Stimulated activated CD8-positive, alpha-beta memory T cell treated with anti-CD3 and anti-CD28 coated beads, Interleukin-2, amount 100 ng/mL, for 1 hour (primary cell): ENCODE results near the gene CAPNS1.
"Not testable (repeated sequence)": the region's sequence is repeated elsewhere in the genome, so short reads cannot be mapped to it uniquely, and the experiment has no call there.

Experiments used
- DNase-seq, 2 donors: peaks; one replicate each; pipeline ENCODE4 v3.0.0-alpha.2; 2020; ENCODE audit warnings: low read depth in 2 of 2

The CAPNS1 gene

DNA sequence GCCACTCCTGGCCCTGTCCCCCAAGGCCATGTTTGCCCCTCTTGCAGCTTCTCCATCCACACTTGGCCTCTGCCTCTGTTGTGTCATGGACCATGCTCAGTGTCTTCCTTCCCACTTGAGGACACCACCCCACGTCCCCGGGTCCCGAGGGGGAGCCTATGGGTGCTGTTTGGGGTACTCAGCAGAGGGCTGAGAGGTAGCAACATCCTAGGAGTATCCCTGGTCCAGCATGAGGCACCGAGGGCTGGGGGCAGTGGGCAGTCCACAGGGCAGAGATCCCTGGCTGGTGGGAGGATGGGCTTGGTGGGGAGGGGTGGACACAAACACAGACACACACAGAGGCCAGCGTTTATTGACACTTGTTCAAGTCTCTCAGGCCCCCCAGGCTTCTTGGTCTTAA lies 10.7 kb downstream of the CAPNS1 start:
- no peak for DNase-seq

DNA sequence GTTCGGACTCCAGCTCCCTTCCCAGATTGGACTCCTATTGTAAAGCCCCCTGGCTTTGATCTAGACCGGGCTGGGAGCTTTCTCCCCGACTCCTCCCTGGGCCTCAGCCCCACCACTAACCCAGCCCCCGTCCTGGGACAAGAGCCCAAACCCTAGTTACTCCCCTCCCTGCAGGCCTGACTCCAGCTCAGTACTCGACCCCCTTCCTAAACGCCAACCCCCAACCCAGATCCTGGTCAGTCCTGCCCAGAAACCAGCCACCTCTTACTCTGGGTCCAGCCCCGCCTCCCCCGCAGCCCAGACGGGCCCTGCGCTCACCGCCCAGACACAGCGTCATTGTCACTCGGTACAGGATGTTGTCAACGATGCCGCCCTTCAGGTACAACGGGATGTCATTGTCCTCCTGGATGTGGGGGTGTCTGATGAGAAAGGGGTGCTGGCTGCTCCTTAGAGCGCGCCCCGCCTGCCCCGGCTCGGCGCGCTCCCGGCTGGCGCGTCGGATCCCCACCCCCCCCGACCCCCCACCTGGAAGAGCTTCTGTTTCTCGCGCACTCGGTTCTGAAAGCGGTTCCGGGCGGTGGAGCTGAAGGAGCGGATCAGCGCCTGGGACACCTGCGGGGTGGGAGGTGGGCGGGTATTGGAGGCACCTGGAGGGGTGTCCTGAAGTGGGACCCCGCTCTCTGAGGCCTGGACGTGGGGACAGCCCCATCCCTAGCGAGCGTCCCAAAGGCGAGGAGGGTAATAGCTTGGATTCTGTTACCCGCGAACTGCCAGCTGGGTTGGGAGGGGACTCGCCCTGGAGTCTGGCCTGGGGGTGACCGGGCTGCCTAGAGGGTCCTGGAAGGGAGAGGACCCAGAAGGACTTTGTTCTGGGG lies 11.5 kb downstream of the CAPNS1 start:
- no peak for DNase-seq

DNA sequence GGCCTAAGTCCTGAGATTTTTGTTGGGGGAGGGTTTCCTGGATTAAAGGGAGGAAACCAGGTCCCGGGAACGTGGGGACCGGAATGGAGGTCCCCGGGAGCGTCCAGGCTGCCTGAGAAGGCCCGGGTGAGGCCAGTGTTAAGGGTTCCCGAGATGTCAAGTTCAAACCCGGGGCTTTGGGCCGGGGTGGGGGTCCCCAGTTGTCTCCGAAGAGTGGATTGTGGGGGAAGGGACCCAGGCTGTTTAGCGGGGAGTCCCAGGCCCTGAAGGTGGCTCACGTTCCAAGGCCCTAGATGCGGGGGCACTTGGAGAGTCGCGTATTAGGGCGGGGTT lies 12.1 kb downstream of the CAPNS1 start:
- no peak for DNase-seq

DNA sequence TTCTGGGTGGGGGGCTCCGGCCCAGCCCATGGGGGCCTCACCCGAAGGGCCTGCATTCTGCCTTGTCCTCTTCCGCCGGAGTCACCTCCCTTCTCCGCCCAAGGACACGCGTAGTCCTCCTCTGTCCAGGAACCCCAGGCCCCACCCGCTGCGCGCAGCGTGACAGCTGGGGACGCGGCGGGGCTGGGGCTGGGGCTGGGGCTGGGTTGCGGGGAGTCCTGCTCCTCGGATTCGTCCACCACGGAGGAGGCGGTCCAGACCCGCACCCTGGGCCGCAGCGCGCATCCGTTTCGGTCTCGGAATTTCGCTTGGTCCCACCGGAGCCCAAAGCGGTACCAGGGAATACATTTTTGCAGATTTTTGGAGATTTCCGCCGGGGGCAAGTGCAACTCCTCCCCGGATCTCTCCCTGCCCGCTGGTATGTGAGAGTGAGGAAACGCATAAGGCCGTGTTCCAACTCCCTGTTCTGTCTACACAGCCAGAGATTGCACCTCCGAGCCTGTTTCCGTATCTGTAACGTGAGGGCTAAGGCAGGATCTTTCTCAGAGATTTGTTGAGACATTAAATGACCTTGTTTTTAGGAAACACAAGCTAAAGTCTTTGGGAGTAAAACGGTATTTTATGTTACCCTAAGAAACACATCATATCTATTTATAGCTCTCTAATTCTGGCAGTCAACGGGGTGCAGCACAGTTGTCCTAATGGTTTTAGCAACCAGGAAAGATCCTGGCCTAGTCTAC lies 12.7 kb downstream of the CAPNS1 start, which contains the start of gene COX7A1:
TSS of gene COX7A1 (minus strand) at position 96 of the 740 bp plus-strand sequence. CDS start at position 56, 40 bp downstream.
- DNase-seq, result no peak

DNA sequence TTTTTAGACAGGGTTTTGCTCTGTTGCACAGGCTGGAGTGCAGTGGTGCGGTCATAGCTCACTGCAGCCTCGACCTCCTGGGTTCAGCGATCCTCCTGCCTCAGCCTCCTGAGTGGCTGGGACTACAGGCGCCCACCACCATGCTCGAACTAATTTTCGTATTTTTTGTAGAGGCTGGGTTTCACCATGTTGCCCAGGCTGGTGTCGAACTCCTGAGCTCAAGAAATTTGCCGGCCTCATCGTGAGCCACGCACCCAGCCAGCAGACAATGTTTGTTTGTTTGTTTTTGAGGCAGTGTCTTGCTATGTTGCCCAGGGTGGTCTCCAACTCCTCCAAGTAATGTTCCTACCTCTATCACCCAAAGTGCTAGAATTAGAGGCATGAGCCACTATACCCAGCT lies 13.3 kb downstream of the CAPNS1 start:
- no peak for DNase-seq

DNA sequence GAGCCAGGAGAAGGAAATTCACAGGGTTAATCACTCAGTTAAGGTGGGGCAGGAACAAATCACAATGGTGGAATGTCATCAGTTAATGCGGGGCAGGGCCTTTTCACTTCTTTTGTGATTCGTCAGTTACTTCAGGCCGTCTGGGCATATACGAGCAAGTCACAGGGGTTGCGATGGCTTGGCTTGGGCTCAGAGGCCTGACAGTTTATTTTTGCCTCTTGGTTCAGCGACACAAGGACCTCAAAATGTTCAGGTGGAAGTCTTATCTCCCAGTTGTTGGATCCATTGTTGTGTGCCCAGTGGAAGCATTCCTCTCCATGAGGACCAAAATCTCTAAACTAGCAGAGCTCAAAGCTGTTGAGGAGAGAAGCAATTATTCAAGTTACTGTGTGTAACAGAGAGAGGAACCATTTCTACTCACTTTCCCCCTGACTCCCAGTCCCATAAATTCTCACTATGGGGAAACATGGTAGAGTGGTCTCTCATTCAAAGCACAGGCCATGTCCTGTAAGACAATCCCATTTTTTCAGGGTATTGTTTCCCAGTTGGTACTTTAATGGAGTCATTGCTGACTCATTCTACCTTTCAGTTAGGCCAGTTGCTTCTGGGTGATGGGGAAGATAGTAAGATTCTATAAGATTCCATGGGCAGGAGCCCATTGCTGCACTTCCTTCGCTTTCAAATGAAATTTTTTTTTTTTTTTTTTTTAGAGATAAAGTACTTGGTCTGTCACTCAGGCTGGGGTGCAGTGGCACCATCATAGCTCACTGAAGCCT lies 21.1 kb downstream of the CAPNS1 start:
- no peak for DNase-seq

DNA sequence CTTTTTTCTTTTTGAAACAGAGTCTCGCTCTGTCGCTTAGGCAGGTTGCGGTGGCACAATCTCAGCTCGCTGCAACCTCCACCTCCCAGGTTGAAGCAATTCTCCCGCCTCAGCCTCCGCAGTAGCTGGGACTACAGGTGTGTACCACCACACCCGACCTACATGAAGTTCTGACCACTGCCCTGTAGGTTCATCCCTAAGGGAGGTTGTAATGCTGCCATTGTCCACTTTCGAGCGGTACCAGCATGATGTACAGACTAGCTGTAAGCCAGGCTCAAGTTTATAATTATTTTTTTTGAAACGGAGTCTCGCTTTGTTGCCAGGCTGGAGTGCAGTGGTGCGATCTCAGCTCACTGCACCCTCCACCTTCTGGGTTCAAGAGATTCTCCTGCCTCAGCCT lies 23.9 kb downstream of the CAPNS1 start:
- DNase-seq, result no peak

DNA sequence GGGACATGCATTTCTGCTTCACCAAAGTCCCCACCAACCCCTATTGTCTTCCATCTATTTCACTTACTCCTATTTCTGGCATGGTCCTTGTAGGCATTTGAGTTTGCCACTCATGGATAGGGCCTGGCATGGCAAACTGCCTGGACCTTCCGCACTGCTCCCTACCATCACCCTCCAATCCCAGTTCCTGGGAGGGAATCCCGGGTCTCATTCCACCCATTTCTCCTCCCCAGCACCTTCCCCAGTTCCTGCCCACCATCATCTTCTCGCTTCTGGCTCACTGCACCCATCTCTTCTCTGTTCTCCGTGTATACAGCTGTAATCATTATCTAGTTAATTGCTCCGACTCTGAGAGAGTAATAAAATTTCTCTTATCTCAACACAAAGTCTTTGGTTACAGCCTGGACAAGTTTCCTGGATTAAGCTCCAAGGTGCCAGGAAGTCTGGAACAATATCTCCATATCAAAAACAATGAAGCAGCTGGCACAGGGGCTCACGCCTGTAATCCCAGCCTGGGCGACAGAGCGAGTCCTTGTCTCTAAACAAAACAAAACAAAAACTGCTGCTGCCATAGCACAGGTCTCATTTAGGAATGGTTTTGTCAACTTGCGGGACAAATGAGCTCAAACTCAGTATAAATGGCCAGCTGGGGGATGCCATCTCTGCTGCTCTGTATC lies 29.4 kb downstream of the CAPNS1 start:
- no peak for DNase-seq

DNA sequence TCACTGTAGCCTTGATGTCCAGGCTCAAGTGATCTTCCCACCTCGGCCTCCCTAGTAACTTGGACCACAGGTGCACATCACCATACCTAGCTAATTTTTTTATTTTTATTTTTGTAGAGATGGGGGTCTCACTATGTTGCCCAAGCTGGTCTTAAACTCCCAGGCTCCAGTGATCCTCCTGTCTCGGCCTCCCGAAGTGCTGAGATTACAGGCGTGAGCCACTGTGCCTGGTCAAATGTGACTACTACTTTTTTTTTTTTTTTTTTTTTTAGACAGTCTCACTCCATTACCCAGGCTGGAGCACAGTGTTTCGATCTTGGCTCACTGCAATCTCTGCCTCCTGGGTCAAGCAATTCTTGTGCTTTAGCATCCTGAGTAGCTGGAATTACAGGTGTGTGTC lies 33.0 kb downstream of the CAPNS1 start:
- DNase-seq, result no peak

DNA sequence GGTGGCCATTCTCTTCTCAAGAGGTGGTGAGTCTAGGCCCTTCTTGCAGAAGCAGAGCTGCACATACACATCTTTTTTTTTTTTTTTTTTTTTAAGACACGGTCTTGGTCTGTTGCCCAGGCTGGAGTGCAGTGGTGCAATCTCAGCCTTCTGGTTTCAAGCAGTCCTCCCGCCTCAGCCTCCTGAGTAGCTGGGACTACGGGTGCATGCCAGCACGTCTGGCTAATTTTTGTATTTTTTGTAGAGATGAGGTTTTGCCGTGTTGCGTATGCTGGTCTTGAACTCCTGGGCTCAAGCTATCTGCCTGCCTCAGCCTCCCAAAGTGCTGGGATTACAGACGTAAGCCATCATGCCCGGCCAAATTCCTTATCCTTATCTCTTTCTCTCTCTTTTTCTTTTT lies 34.0 kb downstream of the CAPNS1 start:
- DNase-seq, result not testable (repeated sequence)

DNA sequence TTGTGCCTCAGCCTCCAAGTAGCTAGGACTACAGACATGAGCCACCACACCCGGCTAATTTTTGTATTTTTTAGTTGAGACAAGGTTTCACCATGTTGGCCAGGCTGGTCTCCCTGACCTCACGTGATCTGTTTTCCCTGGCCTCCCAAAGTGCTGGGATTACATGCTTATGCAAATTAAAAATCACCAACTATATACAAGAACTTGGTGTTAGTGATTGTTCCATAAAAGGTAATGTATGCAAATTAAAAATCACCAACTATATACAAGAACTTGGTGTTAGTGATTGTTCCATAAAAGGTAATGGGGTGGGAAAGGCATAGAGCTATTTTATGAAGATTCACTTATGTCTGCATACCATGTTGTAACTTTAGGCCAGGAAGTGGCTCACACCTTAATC lies 39.2 kb downstream of the CAPNS1 start:
- DNase-seq, result not testable (repeated sequence)

DNA sequence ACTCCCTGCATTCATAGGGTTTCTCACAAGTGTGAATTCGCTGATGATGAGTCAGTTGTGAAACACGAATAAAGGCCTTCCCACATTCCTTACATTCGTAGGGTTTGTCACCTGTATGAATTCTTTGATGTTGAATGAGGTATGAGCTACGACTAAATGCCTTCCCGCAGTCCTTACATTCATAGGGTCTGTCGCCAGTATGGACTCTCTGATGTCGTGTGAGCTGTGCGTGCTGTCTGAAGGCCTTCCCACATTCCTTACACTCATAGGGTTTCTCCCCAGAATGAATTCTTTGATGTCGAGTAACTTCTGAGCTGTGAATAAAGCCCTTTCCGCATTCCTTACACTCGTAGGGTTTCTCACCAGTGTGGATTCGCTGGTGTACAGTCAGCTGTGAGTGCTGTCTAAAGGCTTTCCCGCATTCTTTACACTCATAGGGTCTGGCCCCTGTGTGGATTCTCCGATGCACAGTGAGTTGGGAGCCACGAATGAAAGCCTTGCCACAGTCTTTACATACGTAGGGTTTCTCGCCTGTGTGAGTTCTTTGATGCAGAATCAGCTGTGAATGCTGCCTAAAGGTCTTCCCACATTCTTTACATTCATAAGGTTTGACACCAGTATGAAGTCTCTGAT lies 42.9 kb downstream of the CAPNS1 start:
- DNase-seq, result no peak

DNA sequence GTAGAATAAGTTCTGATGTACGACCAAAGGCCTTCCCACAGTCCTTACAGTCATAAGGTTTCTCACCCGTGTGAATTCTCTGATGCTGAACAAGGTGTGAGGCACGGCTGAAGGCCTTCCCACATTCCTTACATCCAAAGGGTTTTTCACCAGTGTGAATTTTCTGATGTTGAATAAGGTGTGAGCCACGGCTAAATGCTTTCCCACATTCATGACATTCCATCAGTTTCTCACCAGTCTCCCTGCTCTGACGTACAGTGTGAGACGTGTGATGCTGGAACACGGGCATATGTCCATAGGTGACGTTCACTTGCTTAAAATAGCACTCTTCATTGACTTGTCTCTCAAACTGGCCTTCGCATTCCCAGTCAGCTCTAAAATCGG lies 43.4 kb downstream of the CAPNS1 start:
- DNase-seq, result no peak

DNA sequence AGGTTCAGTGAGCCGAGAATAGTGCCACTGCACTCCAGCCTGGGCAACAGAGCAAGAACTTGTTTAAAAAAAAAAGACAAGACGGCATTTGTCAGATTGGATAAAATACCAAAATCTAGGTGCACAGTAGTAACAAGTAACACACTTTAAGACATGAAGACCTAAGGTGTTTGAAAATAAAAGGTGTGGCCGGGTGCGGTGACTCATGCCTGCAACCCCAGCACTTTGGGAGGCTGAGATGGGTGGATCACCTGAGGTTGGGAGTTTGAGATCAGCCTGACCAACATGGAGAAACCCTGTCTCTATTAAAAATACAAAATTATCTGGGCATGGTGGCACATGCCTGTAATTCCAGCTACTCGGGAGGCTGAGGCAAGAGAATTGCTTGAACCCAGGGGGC lies 46.9 kb downstream of the CAPNS1 start:
- DNase-seq, result not testable (repeated sequence)

DNA sequence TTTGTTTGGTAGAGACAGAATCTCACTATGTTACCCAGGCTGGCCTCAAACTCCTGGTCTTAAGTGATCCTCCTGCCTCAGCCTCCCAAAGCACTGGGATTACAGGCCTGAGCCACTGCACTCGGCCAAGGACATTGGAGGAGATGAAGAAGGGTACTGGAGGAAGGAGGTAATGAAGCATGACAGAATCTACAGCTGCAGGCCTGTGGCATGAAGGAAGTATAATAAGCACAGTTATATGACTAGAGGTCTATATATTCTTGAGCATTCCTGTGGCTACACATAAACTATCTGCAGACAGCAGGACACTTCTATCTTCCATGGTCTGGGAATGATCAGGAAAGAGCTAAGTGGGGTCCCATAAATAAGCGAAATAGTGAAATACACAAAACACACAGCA lies 56.4 kb downstream of the CAPNS1 start:
- no peak for DNase-seq

DNA sequence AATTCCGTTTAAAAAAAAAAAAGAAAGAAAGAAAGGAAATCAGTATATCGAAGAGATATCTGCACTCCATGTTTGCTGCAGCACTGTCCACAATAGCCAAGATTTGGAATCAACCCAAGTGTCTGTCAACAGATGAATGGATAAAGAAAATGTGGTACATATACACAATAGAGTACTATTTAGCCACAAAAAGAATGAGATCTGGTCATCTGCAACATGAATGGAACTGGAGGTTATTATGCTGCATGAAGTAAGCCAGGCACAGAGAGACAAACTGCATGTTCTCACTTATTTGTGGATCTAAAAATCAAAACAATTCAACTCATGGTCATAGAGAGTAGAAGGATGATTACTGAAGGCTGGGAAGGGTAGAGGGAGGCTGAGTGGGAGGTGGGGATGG lies 58.3 kb downstream of the CAPNS1 start:
- DNase-seq, result no peak
